GM12874 (cell line): ENCODE measurements around the gene OGDHL.

ENCODE experiments used
- CTCF ChIP-seq: IDR thresholded peaks from 2 replicates; pipeline ENCODE4 v1.5.1; 2011; ENCODE audit warnings: low read depth, mild to moderate bottlenecking, control low read depth, low read length, moderate library complexity; ENCODE audit not compliant: insufficient read depth

OGDHL gene

GRCh38 chr10:49761789-49762565 lies at the start of gene OGDHL:
TSS of gene OGDHL (minus strand) at chr10:49762323. CDS start at chr10:49758592, 3,731 bp downstream.
- TF ChIP-seq CTCF = no peak

GRCh38 chr10:49803988-49804387 lies 41.9 kb upstream of the OGDHL start:
- no peak for TF ChIP-seq CTCF

GRCh38 chr10:49798275-49798674 lies 36.2 kb upstream of the OGDHL start:
- TF ChIP-seq CTCF = no peak

GRCh38 chr10:49791100-49791499 lies 29.0 kb upstream of the OGDHL start:
- no peak for TF ChIP-seq CTCF

- TF ChIP-seq CTCF = no peak
Observed at GRCh38 chr10:49784681-49785080, 22.6 kb upstream of the OGDHL start.

GRCh38 chr10:49783645-49784044 lies 21.5 kb upstream of the OGDHL start:
- no peak for TF ChIP-seq CTCF

GRCh38 chr10:49781247-49781646 lies 19.1 kb upstream of the OGDHL start:
- TF ChIP-seq CTCF = no peak
